H1 (cell line): ENCODE results near the gene RMDN2. TPM values are rescaled to one million over a fixed set of nuclear protein-coding genes. Genes with fewer than 3 reads are reported as not detected.
A peak's percentile ranks its signal among the peaks of the same experiment; 100 is the strongest.

ENCODE experiments used
- CTCF ChIA-PET: fragments of 300-600 bp; sonication (Branson Sonifier 250); formaldehyde crosslinking; loops from one replicate; lab custom pipeline; 2021; ENCODE audit not compliant: partially characterized antibody; lab: Charles Lee
- POLR2A ChIA-PET: fragments of 300-600 bp; sonication (Branson Sonifier 250); formaldehyde crosslinking; loops from one replicate; lab custom pipeline; 2021; ENCODE audit warnings: inconsistent platforms; ENCODE audit not compliant: partially characterized antibody; lab: Charles Lee
- DNase-seq, 2 experiments: peaks; one replicate each; pipeline versions ENCODE4 v3.0.0 to v3.0.0-alpha.2; 2010 to 2022; ENCODE audit warnings: low spot score in 2 of 2, low read depth in 1 of 2, mixed read lengths in 1 of 2
- FAIRE-seq: peaks from 2 replicates; lab custom pipeline; 2011; peaks lifted over from hg19 to GRCh38; lab: Jason Lieb, UNC
- H2AFZ ChIP-seq: 2 replicates; pipeline ENCODE4 v1.8.1; 2012; ENCODE audit warnings: low read length, inconsistent platforms
- H2AK5ac ChIP-seq: 2 replicates; pipeline ENCODE4 v1.6.1; 2013; ENCODE audit warnings: low read depth, low read length
- H2BK120ac ChIP-seq: replicated peaks from 2 replicates; pipeline ENCODE3; 2013; ENCODE audit warnings: low read depth, low read length, inconsistent platforms
- H2BK12ac ChIP-seq: 2 replicates; pipeline ENCODE4 v1.6.1; 2013; ENCODE audit warnings: low read depth, low read length
- H2BK15ac ChIP-seq: 2 replicates; pipeline ENCODE4 v1.6.1; 2013; ENCODE audit warnings: low read length
- H2BK20ac ChIP-seq: 2 replicates; pipeline ENCODE4 v1.6.1; 2013; ENCODE audit warnings: low read length
- H2BK5ac ChIP-seq: 2 replicates; pipeline ENCODE4 v1.6.1; 2013; ENCODE audit warnings: low read depth, low read length
- H3K14ac ChIP-seq: 2 replicates; pipeline ENCODE4 v1.6.1; 2013; ENCODE audit warnings: inconsistent platforms; ENCODE audit not compliant: insufficient read length
- H3K18ac ChIP-seq: 2 replicates; pipeline ENCODE4 v1.6.1; 2013; ENCODE audit warnings: low read length; ENCODE audit errors: extremely low read depth
- H3K23ac ChIP-seq: 2 replicates; pipeline ENCODE4 v1.6.1; 2013; ENCODE audit warnings: inconsistent platforms; ENCODE audit not compliant: insufficient read length
- H3K23me2 ChIP-seq: 2 replicates; pipeline ENCODE4 v1.6.1; 2013; ENCODE audit warnings: low read depth, low read length
- H3K27ac ChIP-seq: 2 replicates; pipeline ENCODE4 v1.6.1; 2011; ENCODE audit warnings: low read depth, low read length, inconsistent platforms
- H3K27me3 ChIP-seq, 4 experiments: replicated peaks in 1 of 4; 1 replicate in 1 of 4; 2 replicates in 3 of 4; pipeline versions ENCODE4 v1.6.1 to v1.8.1; 2011 to 2013; ENCODE audit warnings: low read length in 3 of 4, mild to moderate bottlenecking in 3 of 4, inconsistent platforms in 2 of 4, mixed read lengths in 2 of 4, moderate library complexity in 1 of 4; ENCODE audit not compliant: control insufficient read depth in 3 of 4, insufficient read depth in 3 of 4; ENCODE audit errors: extremely low read depth in 1 of 4
- H3K36me3 ChIP-seq, 4 experiments: 2 replicates each; pipeline versions ENCODE4 v1.6.1 to v1.8.1; 2011 to 2013; ENCODE audit warnings: mild to moderate bottlenecking in 4 of 4, low read length in 3 of 4, moderate library complexity in 2 of 4, control low read depth in 1 of 4, inconsistent platforms in 1 of 4; ENCODE audit not compliant: insufficient read depth in 4 of 4, control insufficient read depth in 2 of 4
- H3K4ac ChIP-seq: replicated peaks from 2 replicates; pipeline ENCODE3; 2013; ENCODE audit warnings: low read length, low read depth, mixed read lengths, inconsistent platforms; ENCODE audit not compliant: insufficient read length
- H3K4me1 ChIP-seq, 4 experiments: replicated peaks in 1 of 4; 1 replicate in 1 of 4; 2 replicates in 3 of 4; pipeline versions ENCODE4 v1.6.1 to v1.8.1; 2011 to 2013; ENCODE audit warnings: low read length in 3 of 4, inconsistent platforms in 2 of 4, mixed read lengths in 1 of 4; ENCODE audit not compliant: insufficient read depth in 4 of 4, control insufficient read depth in 3 of 4
- H3K4me2 ChIP-seq, 2 experiments: 2 replicates each; pipeline versions ENCODE4 v1.6.1 to v1.8.1; 2011 to 2013; ENCODE audit warnings: low read depth in 2 of 2, low read length in 2 of 2, control low read depth in 1 of 2, inconsistent platforms in 1 of 2, mild to moderate bottlenecking in 1 of 2; ENCODE audit not compliant: insufficient read depth in 1 of 2
- H3K4me3 ChIP-seq, 4 experiments: fragments of 200-600, 300-600 bp in 1 of 4; sonication (generic), shearing (Covaris generic), sonication (Bioruptor Twin) in 1 of 4; 2 replicates each; pipeline versions ENCODE4 v1.5.1 to v1.8.1; 2011 to 2016; ENCODE audit warnings: low read length in 4 of 4, low read depth in 3 of 4, control low read depth in 2 of 4, inconsistent platforms in 2 of 4, mild to moderate bottlenecking in 2 of 4, mixed read lengths in 1 of 4, moderate library complexity in 1 of 4; ENCODE audit not compliant: insufficient read depth in 2 of 4; ENCODE audit errors: extremely low read depth in 1 of 4
- H3K56ac ChIP-seq: replicated peaks from 2 replicates; pipeline ENCODE3; 2013; ENCODE audit warnings: low read depth, mild to moderate bottlenecking, mixed read lengths, low read length, inconsistent platforms; ENCODE audit not compliant: insufficient read length
- H3K79me1 ChIP-seq: 2 replicates; pipeline ENCODE4 v1.6.1; 2013; ENCODE audit warnings: low read depth, low read length, control low read depth
- H3K79me2 ChIP-seq, 2 experiments: 2 replicates each; pipeline versions ENCODE4 v1.6.1 to v1.8.1; 2012 to 2013; ENCODE audit warnings: low read length in 2 of 2, mild to moderate bottlenecking in 2 of 2, inconsistent platforms in 1 of 2; ENCODE audit not compliant: insufficient read depth in 2 of 2, control insufficient read depth in 1 of 2
- H3K9ac ChIP-seq, 4 experiments: replicated peaks in 1 of 4; 1 replicate in 1 of 4; 2 replicates in 3 of 4; pipeline versions ENCODE4 v1.6.1 to v1.8.1; 2011 to 2013; ENCODE audit warnings: low read depth in 3 of 4, low read length in 3 of 4, control low read depth in 2 of 4, mild to moderate bottlenecking in 2 of 4, moderate library complexity in 2 of 4, inconsistent platforms in 1 of 4; ENCODE audit errors: extremely low read depth in 1 of 4
- H3K9me3 ChIP-seq, 2 experiments: 2 replicates each; pipeline versions ENCODE4 v1.6.1 to v1.8.1; 2012 to 2013; ENCODE audit warnings: mild to moderate bottlenecking in 2 of 2, moderate library complexity in 2 of 2, control low read depth in 1 of 2, inconsistent platforms in 1 of 2, low read depth in 1 of 2, low read length in 1 of 2, mixed read lengths in 1 of 2; ENCODE audit not compliant: insufficient read depth in 2 of 2
- H4K20me1 ChIP-seq, 2 experiments: replicated peaks in 1 of 2; 2 replicates each; pipeline versions ENCODE3 to v1.8.1; 2011 to 2013; ENCODE audit warnings: inconsistent platforms in 2 of 2, low read length in 2 of 2, mild to moderate bottlenecking in 1 of 2; ENCODE audit not compliant: insufficient read depth in 2 of 2, control insufficient read depth in 1 of 2
- H4K5ac ChIP-seq: 2 replicates; pipeline ENCODE4 v1.6.1; 2013; ENCODE audit warnings: low read length, low read depth, mixed read lengths, inconsistent platforms; ENCODE audit not compliant: insufficient read length
- H4K8ac ChIP-seq: 2 replicates; pipeline ENCODE4 v1.8.0; 2013; ENCODE audit warnings: mild to moderate bottlenecking, moderate library complexity, low read length, inconsistent platforms; ENCODE audit not compliant: insufficient read depth; ENCODE audit errors: extremely low read depth
- H4K91ac ChIP-seq: replicated peaks from 2 replicates; pipeline ENCODE3; 2013; ENCODE audit warnings: low read length, mixed read lengths, inconsistent platforms; ENCODE audit not compliant: insufficient read length
- YY1 ChIP-seq: IDR thresholded peaks from 2 replicates; pipeline ENCODE4 v1.6.1; 2011; ENCODE audit warnings: low read depth, mild to moderate bottlenecking, low read length
- WGBS, 2 experiments: shearing (Covaris generic) in 1 of 2; methylation state at CpG; one replicate each; pipeline versions ENCODE4 v1.1.6 to v1.1.7; 2013 to 2015; ENCODE audit warnings: low lambda C conversion rate in 2 of 2, mixed read lengths in 2 of 2, inconsistent platforms in 1 of 2, low coverage in 1 of 2, missing lambda C conversion rate in 1 of 2; ENCODE audit not compliant: insufficient replicate concordance in 2 of 2, insufficient coverage in 1 of 2, insufficient read length in 1 of 2; ENCODE audit errors: extremely low coverage in 1 of 2, missing lambda C conversion rate in 1 of 2; 5-methylcytosine and 5-hydroxymethylcytosine counted together
- polyA plus RNA-seq, 7 experiments: library from polyadenylated mRNA; depleted of rRNA in 3 of 7; stranded (reverse) in 5 of 7; unstranded in 2 of 7; fragments of >200 nt in 5 of 7; fragments of 200-250 nt in 2 of 7; gene quantifications; 1 replicate in 5 of 7; 2 replicates in 1 of 7; 4 replicates in 1 of 7; pipeline versions ENCODE4 v1.2.1 to v1.2.3, GENCODE V29; 2011 to 2013; ENCODE audit warnings: missing spikeins in 2 of 7, mixed read lengths in 2 of 7
- total RNA-seq: library from RNA; stranded (reverse); fragmentation: NEBNext Ultra II Directional; extraction: Animal tissue kit (Norgen Biotek cat#: 25700); gene quantifications from 2 replicates; pipeline ENCODE4 v1.2.1, GENCODE V29; 2021
- TF ChIP-seq, protein P1 (sequence below), 3 experiments: IDR thresholded peaks; 1 replicate in 2 of 3; 2 replicates in 1 of 3; pipeline versions ENCODE4 v1.5.1 to v1.6.1; 2011; ENCODE audit warnings: low read length in 3 of 3, mild to moderate bottlenecking in 3 of 3, inconsistent platforms in 2 of 3, low read depth in 1 of 3, moderate library complexity in 1 of 3; ENCODE audit not compliant: insufficient read depth in 1 of 3; ENCODE audit errors: control extremely low read depth in 1 of 3

Gene RMDN2
- total and polyA plus RNA-seq, 2 of the 8 experiments (the other 6 are each of a cell fraction or from before 2014, with no cell fraction given): 0.53 to 3.0 TPM

DNA sequence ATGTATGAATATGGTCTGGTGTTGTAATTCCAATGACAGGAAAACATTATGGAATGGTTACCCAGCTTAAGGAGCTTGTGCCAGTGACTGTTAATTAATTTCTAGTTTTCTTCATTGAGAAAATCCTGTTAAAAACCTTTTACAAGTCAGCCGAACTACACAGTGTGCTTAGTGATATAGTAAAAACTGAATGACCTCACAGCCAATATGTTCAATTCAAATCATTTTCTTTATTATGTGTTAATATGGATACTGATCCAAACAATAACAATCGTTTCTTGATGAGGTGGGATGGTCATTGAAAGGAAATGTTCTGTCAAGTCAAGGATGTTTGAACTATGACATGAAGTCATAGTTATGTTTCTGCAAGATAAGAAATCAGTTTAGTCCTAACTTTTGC is 41.6 kb upstream of the RMDN2 start:
- Histone ChIP-seq H3K9me3 (no peaks in the 10 kb centered on the region), H2BK120ac (no peak overlapping the region), H4K91ac (no peak overlapping the region), H3K9ac (no peak overlapping the region), H2BK5ac (no peak overlapping the region), H3K4me2 (no peak overlapping the region), H3K36me3 (no peaks in the 10 kb centered on the region), H3K4me3 (no peak overlapping the region), H4K8ac (no peak overlapping the region), H3K27me3 (no peaks in the 10 kb centered on the region), H3K27ac (no peak overlapping the region), H2AK5ac (no peak overlapping the region), H2AFZ (no peak overlapping the region), H3K79me2 (no peaks in the 10 kb centered on the region), H3K4me1 (peaks cover 4 to 14% (median 7%) of the 10 kb centered on the region in 4 experiments; a peak in 5 of 7 replicates), H3K23ac (no peak overlapping the region), H3K56ac (no peak overlapping the region), H3K79me1 (no peaks in the 10 kb centered on the region), H3K14ac (no peak overlapping the region), H3K23me2 (peaks cover 1% of the 10 kb centered on the region; the same call in 1 of the 2 replicates), H4K5ac (no peak overlapping the region), H4K20me1 (no peaks in the 10 kb centered on the region), H3K4ac (peak overlapping the region; percentile 21), H2BK12ac (no peak overlapping the region), H2BK15ac (no peak overlapping the region), H2BK20ac (no peak overlapping the region), H3K18ac (no peak overlapping the region)
- CTCF ChIA-PET: interaction anchor here (0.7 to 12.7 kb wide), 2 partner anchors 487 to 507 kb away, joined by 3 to 192 read pairs; no protein-coding TSS in a partner anchor
- WGBS, 2 experiments: 79% methylated on average over 2 of the region's 2 CpGs; no CpG with 5 or more reads in 1 of the 2 experiments
- DNase-seq: no peak
- no peak for FAIRE-seq
- POLR2A ChIA-PET: no interaction called here
- TF ChIP-seq YY1: no peak
- TF ChIP-seq, protein P1, sequence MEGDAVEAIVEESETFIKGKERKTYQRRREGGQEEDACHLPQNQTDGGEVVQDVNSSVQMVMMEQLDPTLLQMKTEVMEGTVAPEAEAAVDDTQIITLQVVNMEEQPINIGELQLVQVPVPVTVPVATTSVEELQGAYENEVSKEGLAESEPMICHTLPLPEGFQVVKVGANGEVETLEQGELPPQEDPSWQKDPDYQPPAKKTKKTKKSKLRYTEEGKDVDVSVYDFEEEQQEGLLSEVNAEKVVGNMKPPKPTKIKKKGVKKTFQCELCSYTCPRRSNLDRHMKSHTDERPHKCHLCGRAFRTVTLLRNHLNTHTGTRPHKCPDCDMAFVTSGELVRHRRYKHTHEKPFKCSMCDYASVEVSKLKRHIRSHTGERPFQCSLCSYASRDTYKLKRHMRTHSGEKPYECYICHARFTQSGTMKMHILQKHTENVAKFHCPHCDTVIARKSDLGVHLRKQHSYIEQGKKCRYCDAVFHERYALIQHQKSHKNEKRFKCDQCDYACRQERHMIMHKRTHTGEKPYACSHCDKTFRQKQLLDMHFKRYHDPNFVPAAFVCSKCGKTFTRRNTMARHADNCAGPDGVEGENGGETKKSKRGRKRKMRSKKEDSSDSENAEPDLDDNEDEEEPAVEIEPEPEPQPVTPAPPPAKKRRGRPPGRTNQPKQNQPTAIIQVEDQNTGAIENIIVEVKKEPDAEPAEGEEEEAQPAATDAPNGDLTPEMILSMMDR (IDR thresholded peaks at IDR 0.05; ENCODE audit: control extremely low read depth in 1 of 3, insufficient read depth in 1 of 3, low read depth in 1 of 3, low read length in 3 of 3): no peak
